Lower lobe of right lung (tissue), 2 donors: Measurements from ENCODE around the gene HUS1. TPM values are rescaled to one million over a fixed set of nuclear protein-coding genes. Genes with fewer than 3 reads are reported as not detected.

Experiments
- ATAC-seq, 2 donors: fragments of 200-7000 bp; cut with Tn5 transposase; one replicate each; pipeline ENCODE4 v1.9.1; 2020 to 2022; ENCODE audit warnings: mild to moderate bottlenecking in 2 of 2, moderate library complexity in 2 of 2
- DNase-seq: peaks from one replicate; pipeline ENCODE4 v3.0.0-alpha.2; 2020
- H3K27ac ChIP-seq: fragments of 200-600 bp; one replicate; pipeline ENCODE4 v1.8.0; 2022
- H3K27me3 ChIP-seq: fragments of 200-600 bp; one replicate; pipeline ENCODE4 v1.8.0; 2022; ENCODE audit warnings: low read depth
- H3K36me3 ChIP-seq: fragments of 200-600 bp; one replicate; pipeline ENCODE4 v1.8.0; 2022; ENCODE audit warnings: mild to moderate bottlenecking
- H3K4me1 ChIP-seq: fragments of 200-600 bp; one replicate; pipeline ENCODE4 v1.8.0; 2022
- H3K4me3 ChIP-seq: fragments of 200-600 bp; one replicate; pipeline ENCODE4 v1.8.0; 2022; ENCODE audit warnings: mild to moderate bottlenecking
- H3K9me3 ChIP-seq: fragments of 200-600 bp; one replicate; pipeline ENCODE4 v1.8.0; 2022
- intact Hi-C: fragments of 100-400 bp; cut with DNase I; formaldehyde crosslinking; loops from one replicate; pipeline ENCODE4 v1.11.0; 2022
- total RNA-seq: library from RNA; stranded (reverse); fragmentation: NEBNext Ultra II Directional; extraction: Animal tissue kit (Norgen Biotek cat#: 25700); gene quantifications from one replicate; pipeline ENCODE4 v1.2.1, GENCODE V29; 2021
- TF ChIP-seq, protein P1 (sequence below): fragments of 200-600 bp; IDR thresholded peaks from one replicate; pipeline ENCODE4 v1.8.0; 2022; ENCODE audit warnings: antibody characterized with exemption, mild to moderate bottlenecking
- donor health status: DM: no; HTN: yes; CAD: no; lungs with severe emphysema.

The HUS1 gene
- total RNA-seq, 1 donor from 2014 or later: 39.2 TPM

DNA sequence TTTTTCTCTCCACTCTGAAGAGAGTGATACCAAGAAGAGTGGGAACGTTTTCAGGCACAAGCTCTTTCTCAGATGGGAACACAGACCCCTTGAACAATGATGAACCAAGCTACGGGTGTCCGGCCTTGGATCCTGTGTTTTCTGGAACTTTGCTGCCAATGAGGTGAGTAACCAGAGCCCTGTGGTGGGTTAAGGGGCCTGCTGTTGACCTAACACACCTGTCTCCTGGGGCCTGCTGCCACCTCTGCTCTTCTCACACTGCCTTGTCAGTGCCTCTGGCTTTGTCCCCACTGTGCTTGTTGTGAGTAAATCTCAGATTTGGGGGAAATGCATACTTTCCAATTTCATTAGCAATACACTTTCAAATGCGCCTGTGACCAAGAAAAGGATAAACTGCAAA, 29.7 kb downstream of the HUS1 start:
- intact Hi-C loops: no loop called here
- DNase-seq (no peak), ATAC-seq (no peak)
- peaks cover 9% of the 10 kb centered on the region for H3K36me3 ChIP-seq
- H3K27ac ChIP-seq: peak overlapping the region; percentile 39
- no peaks in the 10 kb centered on the region for H3K27me3 ChIP-seq
- H3K9me3 ChIP-seq: no peaks in the 10 kb centered on the region
- no peak overlapping the region for H3K4me3 ChIP-seq
- TF ChIP-seq, protein P1, sequence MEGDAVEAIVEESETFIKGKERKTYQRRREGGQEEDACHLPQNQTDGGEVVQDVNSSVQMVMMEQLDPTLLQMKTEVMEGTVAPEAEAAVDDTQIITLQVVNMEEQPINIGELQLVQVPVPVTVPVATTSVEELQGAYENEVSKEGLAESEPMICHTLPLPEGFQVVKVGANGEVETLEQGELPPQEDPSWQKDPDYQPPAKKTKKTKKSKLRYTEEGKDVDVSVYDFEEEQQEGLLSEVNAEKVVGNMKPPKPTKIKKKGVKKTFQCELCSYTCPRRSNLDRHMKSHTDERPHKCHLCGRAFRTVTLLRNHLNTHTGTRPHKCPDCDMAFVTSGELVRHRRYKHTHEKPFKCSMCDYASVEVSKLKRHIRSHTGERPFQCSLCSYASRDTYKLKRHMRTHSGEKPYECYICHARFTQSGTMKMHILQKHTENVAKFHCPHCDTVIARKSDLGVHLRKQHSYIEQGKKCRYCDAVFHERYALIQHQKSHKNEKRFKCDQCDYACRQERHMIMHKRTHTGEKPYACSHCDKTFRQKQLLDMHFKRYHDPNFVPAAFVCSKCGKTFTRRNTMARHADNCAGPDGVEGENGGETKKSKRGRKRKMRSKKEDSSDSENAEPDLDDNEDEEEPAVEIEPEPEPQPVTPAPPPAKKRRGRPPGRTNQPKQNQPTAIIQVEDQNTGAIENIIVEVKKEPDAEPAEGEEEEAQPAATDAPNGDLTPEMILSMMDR: no peak
- peaks cover 19% of the 10 kb centered on the region for H3K4me1 ChIP-seq

DNA sequence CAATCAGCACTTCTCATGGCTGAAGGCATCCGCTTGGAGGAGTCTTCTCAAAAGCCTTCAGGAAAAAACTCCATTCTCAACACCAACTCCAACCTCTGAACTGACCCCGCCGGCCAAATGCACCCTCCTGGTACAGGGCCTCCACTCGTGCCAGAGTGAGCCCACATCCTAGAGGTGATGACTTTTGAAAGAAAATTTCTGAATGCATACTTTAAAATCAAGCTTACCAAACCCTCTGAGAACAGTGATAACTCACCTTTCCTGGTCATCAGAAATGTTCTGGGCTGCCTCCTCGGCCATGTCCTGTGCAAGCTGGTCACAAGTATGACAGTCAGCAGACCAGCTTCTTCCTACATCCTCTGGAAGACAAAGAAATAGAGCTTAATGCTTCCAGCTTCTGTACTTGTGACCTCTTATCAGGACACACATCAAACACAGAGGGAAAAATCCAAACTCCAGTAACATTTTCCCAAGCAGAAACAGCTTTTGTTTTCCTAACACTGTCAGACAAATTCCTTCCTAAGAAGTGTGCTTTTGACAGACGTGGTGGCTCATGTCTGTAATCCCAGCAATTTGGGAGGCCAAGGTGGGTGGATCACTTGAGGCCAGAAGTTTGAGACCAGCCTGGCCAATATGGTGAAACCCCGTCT, 31.1 kb downstream of the HUS1 start, which contains the start of gene PKD1L1:
Gene PKD1L1, minus strand, starts transcription at position 326 of the 650 bp plus-strand sequence. Its CDS starts 26 bp downstream, at position 300.
- Histone ChIP-seq H3K27me3 (no peaks in the 10 kb centered on the region), H3K27ac (peak within 1 kb of the TSS; percentile 41), H3K9me3 (no peaks in the 10 kb centered on the region), H3K4me1 (peaks cover 21% of the 10 kb centered on the region), H3K36me3 (no peaks in the 10 kb centered on the region), H3K4me3 (no peak within 1 kb of the TSS)
- TF ChIP-seq, protein P1: no peak
- intact Hi-C loops: no loop called here
- ATAC-seq (no peak), DNase-seq (no peak)

DNA sequence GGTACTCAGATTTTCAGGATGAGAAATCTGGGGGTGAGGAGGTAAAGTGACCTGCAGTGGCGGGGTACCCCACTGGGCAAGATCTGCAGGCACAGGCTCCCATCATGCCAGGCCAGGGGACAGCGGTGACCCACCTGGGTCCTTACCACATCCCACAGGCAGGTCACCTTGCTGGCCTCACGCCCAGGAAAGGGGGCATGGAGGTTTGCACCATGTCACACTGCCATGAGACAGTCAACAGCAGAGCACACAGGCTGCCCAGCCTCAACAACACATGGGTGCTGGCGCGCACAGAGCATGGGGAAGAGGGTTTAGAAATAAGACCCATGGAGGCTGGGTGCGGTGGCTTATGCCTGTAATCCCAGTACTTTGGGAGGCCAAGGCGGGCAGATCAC, 32.1 kb downstream of the HUS1 start:
- Histone ChIP-seq H3K4me3 (no peak overlapping the region), H3K27ac (peak overlapping the region; percentile 41), H3K9me3 (no peaks in the 10 kb centered on the region), H3K36me3 (no peaks in the 10 kb centered on the region), H3K27me3 (no peaks in the 10 kb centered on the region), H3K4me1 (peaks cover 21% of the 10 kb centered on the region)
- TF ChIP-seq, protein P1: no peak
- DNase-seq (no peak), ATAC-seq (no peak)
- intact Hi-C loops: no loop called here

DNA sequence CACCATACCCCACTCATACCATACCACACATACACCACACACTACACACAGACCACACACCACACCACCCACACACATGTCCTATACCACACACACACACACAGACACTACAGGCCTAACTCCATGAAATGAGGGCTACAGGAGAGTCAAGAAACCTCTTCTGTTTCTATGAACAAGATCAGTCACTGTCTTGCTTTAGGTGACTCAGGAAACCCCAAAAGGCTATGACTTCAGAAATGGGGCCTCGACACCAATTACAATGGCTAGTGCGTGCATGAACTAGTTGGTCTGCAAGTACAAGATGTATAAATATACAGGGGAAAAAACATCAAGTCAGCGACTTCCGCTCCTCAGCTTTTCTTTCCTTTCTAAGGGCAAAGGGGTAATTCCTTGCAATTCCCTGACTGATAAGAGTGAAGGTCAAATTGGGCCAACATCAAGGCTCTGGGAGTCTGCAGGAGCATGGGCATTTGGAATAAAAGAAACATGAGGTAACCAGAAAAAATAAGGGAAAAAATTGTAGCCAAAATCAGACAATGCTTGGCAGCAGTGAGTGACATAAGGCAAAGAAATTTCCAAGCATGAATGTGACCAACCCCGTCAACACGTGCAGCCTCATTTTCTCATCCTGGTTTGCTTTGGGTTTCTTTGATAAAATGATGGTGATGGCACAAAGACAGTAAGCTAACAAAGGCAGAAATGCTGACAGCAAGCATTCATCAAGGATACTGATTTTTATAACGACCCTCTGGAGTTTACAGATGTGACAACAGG, 32.6 kb downstream of the HUS1 start:
- Histone ChIP-seq H3K9me3 (no peaks in the 10 kb centered on the region), H3K27ac (peak overlapping the region; percentile 41), H3K4me1 (peaks cover 27% of the 10 kb centered on the region), H3K36me3 (no peaks in the 10 kb centered on the region), H3K27me3 (no peaks in the 10 kb centered on the region), H3K4me3 (no peak overlapping the region)
- intact Hi-C loops: no loop called here
- DNase-seq (no peak), ATAC-seq (no peak)
- TF ChIP-seq, protein P1: no peak

DNA sequence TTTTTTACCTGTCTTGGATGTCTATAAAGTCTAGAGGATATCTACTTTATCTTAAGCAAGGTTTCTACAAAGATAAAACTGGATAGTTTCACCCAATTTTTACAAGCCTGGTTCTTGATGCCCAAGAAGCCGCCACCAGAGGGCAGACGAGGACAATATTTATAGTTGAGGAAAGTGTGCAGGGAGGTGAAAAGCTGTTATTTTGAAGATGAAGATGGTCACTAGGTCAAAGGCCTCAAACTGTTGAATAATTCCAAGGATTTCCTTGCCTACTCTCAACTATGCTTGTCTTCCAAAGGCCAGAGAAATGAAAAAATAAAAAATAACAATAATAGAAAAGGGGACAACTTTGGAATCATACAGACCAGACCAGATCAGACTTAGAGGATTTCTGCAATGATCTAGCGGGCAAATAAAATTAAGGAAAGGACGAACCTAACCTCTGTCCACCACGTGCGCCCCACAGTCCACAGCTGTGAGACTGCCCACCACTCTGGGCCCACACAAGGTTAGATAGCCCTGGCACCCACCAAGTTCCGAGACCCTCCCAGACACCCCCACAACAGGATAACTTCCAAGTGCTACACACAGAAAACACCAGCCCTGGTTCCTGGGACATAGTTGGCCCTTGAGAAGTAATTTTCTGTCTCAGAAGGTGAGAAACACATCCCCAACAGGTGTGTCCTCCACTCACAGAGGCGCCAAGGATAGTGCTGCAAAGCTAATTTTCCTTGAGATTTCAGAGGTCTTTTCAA, 34.0 kb downstream of the HUS1 start:
- DNase-seq: peak; percentile 83

More for the DNA sequence above, 34.0 kb downstream of the HUS1 start:
- no peak overlapping the region for H3K27ac ChIP-seq
- TF ChIP-seq, protein P1: peak; percentile 81
- peaks cover 33% of the 10 kb centered on the region for H3K4me1 ChIP-seq
- ATAC-seq: peak in 1 of 2 donors; percentile 46
- H3K27me3 ChIP-seq: no peaks in the 10 kb centered on the region
- no peaks in the 10 kb centered on the region for H3K36me3 ChIP-seq
- H3K4me3 ChIP-seq: no peak overlapping the region
- H3K9me3 ChIP-seq: no peaks in the 10 kb centered on the region
- intact Hi-C loops: no loop called here
